HEK293 (cell line): ENCODE data around the gene ARR3.

ENCODE experiments used
- ZSCAN30 ChIP-seq: fragments of 450-650 bp; IDR thresholded peaks from 2 replicates; pipeline ENCODE4 v1.5.1; 2018; ENCODE audit warnings: missing biosample characterization, mild to moderate bottlenecking, missing genetic modification characterization, moderate library complexity
- TF ChIP-seq, protein P1 (sequence below): fragments of 450-650 bp; formaldehyde crosslinking; IDR thresholded peaks from 2 replicates; pipeline ENCODE4 v1.5.1; 2016; ENCODE audit warnings: missing biosample characterization, missing genetic modification characterization
- TF ChIP-seq, protein P2 (sequence below): fragments of 450-650 bp; formaldehyde crosslinking; conservative IDR thresholded peaks from 2 replicates; pipeline ENCODE4 v1.5.1; 2016; ENCODE audit warnings: low read depth, missing biosample characterization, missing genetic modification characterization
- TF ChIP-seq, protein P3 (sequence below): fragments of 450-650 bp; formaldehyde crosslinking; optimal IDR thresholded peaks from 2 replicates; pipeline ENCODE3; 2016; ENCODE audit warnings: missing biosample characterization, mild to moderate bottlenecking, missing genetic modification characterization

DNA sequence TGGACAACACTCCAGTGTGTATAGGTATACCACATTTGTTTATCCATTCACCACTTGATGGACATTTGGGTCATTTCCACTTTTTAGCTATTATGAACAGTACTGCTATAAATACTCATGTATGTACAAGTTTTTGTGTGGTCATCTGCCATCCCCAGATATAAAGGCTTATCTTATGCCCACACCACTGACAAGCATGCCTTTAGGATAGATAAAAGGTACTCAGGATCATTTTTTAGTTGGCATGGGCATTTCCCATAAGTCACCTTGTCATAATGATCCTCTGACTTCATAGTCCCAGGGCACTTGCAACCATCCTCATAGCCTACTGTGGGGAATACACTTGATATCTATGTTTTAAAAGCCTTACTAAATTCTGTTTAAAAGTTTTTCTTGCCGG, 27.4 kb upstream of the ARR3 start:
- TF ChIP-seq, protein P1, sequence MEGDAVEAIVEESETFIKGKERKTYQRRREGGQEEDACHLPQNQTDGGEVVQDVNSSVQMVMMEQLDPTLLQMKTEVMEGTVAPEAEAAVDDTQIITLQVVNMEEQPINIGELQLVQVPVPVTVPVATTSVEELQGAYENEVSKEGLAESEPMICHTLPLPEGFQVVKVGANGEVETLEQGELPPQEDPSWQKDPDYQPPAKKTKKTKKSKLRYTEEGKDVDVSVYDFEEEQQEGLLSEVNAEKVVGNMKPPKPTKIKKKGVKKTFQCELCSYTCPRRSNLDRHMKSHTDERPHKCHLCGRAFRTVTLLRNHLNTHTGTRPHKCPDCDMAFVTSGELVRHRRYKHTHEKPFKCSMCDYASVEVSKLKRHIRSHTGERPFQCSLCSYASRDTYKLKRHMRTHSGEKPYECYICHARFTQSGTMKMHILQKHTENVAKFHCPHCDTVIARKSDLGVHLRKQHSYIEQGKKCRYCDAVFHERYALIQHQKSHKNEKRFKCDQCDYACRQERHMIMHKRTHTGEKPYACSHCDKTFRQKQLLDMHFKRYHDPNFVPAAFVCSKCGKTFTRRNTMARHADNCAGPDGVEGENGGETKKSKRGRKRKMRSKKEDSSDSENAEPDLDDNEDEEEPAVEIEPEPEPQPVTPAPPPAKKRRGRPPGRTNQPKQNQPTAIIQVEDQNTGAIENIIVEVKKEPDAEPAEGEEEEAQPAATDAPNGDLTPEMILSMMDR (tag by site-specific recombination): no peak
- TF ChIP-seq, protein P2, sequence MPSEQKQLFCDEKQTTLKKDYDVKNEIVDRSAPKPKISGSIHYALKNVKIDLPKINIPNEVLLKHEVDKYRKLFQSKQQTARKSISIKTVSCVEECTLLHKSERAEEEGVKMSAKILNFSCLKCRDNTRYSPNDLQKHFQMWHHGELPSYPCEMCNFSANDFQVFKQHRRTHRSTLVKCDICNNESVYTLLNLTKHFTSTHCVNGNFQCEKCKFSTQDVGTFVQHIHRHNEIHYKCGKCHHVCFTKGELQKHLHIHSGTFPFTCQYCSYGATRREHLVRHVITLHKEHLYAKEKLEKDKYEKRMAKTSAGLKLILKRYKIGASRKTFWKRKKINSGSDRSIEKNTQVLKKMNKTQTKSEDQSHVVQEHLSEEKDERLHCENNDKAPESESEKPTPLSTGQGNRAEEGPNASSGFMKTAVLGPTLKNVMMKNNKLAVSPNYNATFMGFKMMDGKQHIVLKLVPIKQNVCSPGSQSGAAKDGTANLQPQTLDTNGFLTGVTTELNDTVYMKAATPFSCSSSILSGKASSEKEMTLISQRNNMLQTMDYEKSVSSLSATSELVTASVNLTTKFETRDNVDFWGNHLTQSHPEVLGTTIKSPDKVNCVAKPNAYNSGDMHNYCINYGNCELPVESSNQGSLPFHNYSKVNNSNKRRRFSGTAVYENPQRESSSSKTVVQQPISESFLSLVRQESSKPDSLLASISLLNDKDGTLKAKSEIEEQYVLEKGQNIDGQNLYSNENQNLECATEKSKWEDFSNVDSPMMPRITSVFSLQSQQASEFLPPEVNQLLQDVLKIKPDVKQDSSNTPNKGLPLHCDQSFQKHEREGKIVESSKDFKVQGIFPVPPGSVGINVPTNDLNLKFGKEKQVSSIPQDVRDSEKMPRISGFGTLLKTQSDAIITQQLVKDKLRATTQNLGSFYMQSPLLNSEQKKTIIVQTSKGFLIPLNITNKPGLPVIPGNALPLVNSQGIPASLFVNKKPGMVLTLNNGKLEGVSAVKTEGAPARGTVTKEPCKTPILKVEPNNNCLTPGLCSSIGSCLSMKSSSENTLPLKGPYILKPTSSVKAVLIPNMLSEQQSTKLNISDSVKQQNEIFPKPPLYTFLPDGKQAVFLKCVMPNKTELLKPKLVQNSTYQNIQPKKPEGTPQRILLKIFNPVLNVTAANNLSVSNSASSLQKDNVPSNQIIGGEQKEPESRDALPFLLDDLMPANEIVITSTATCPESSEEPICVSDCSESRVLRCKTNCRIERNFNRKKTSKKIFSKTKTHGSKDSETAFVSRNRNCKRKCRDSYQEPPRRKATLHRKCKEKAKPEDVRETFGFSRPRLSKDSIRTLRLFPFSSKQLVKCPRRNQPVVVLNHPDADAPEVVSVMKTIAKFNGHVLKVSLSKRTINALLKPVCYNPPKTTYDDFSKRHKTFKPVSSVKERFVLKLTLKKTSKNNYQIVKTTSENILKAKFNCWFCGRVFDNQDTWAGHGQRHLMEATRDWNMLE (tag by site-specific recombination): no peak
- TF ChIP-seq ZSCAN30 (tag by site-specific recombination): no peak
- TF ChIP-seq, protein P3, sequence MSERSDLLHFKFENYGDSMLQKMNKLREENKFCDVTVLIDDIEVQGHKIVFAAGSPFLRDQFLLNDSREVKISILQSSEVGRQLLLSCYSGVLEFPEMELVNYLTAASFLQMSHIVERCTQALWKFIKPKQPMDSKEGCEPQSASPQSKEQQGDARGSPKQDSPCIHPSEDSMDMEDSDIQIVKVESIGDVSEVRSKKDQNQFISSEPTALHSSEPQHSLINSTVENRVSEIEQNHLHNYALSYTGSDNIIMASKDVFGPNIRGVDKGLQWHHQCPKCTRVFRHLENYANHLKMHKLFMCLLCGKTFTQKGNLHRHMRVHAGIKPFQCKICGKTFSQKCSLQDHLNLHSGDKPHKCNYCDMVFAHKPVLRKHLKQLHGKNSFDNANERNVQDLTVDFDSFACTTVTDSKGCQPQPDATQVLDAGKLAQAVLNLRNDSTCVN (tag by site-specific recombination): no peak
